ENCODE measurements around the gene GPR61.

The GPR61 gene

GRCh38 chr1:109578947-109579443 lies 39.3 kb downstream of the GPR61 start:
- no peak for DNase-seq

- DNase-seq = no peak
Measured at GRCh38 chr1:109579491-109579890, 39.8 kb downstream of the GPR61 start.

- no peak for DNase-seq
Measured at GRCh38 chr1:109582021-109582420, 42.3 kb downstream of the GPR61 start.

- no peak for DNase-seq
Measured at GRCh38 chr1:109584766-109585165, 45.1 kb downstream of the GPR61 start.

- DNase-seq = no peak
Measured at GRCh38 chr1:109586055-109586454, 46.4 kb downstream of the GPR61 start.

- DNase-seq = no peak
Measured at GRCh38 chr1:109589177-109589576, 49.5 kb downstream of the GPR61 start.

GRCh38 chr1:109589679-109590078 lies 50.0 kb downstream of the GPR61 start:
- no peak for DNase-seq

- no peak for DNase-seq
Measured at GRCh38 chr1:109592916-109593315, 53.2 kb downstream of the GPR61 start.

- no peak for DNase-seq
Measured at GRCh38 chr1:109595531-109595930, 55.9 kb downstream of the GPR61 start.

Measured in CD4-positive, alpha-beta T cell treated with Interleukin-4 for 4 hours (primary cell).